Measurements from ENCODE around the gene CIAO3. TPM values are rescaled to one million over a fixed set of nuclear protein-coding genes. Genes with fewer than 3 reads are reported as not detected.

The CIAO3 gene
- total RNA-seq, 1 experiment from 2014 or later: 21.9 TPM

DNA sequence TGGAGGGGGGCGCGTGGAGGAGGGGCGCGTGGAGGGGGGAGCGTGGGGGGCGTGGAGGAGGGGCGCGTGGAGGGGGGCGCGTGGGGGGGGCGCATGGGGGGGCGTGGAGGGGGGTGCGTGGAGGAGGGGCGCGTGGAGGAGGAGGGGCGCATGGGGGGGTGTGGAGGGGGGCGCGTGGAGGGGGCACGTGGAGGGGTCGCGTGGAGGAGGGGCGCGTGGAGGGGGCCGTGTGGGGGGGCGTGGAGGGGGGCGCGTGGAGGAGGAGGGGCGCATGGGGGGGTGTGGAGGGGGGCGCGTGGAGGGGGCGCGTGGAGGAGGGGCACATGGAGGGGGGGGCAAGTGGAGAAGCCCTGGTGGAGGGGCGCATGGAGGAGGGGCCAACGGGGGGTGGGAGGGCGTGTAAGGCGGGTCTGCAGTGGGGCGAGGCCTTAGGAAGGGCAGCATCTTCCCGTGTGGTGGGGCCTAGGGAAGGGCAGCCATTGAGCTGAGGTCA, 27.0 kb upstream of the CIAO3 start:
- H3K27ac ChIP-seq (ENCODE audit: insufficient read length, low read depth, low read length): no peak overlapping the region
- peaks cover 5% of the 10 kb centered on the region for H3K27me3 Mint-ChIP-seq (ENCODE audit: low read depth)
- no peak overlapping the region for H4K5ac ChIP-seq (ENCODE audit: insufficient read length, low read depth, low read length)
- H3K79me1 ChIP-seq (ENCODE audit: insufficient read depth, low read depth, low read length, poor library complexity, severe bottlenecking): no peaks in the 10 kb centered on the region
- no peak overlapping the region for H3K56ac ChIP-seq (ENCODE audit: insufficient read length, low read depth, low read length)
- H2BK15ac ChIP-seq (ENCODE audit: low read depth, low read length): no peak overlapping the region
- no peak overlapping the region for H2BK20ac ChIP-seq (ENCODE audit: low read depth, low read length, poor library complexity, severe bottlenecking)
- no peak overlapping the region for H3K27ac Mint-ChIP-seq
- H2AFZ ChIP-seq (ENCODE audit: low read length): no peak overlapping the region
- no peak overlapping the region for H3K23ac ChIP-seq (ENCODE audit: insufficient read length, low read depth, low read length)
- H3K4me1 ChIP-seq (ENCODE audit: insufficient read depth, low read length): no peaks in the 10 kb centered on the region
- H3T11ph ChIP-seq (ENCODE audit: low read length): no peak overlapping the region
- no CpG with 5 or more reads among the region's 38 CpGs for WGBS (ENCODE audit: extremely low coverage, insufficient read length, low lambda C conversion rate)
- no peak overlapping the region for H3K14ac ChIP-seq (ENCODE audit: insufficient read depth, low read length)
- TF ChIP-seq, protein P1, sequence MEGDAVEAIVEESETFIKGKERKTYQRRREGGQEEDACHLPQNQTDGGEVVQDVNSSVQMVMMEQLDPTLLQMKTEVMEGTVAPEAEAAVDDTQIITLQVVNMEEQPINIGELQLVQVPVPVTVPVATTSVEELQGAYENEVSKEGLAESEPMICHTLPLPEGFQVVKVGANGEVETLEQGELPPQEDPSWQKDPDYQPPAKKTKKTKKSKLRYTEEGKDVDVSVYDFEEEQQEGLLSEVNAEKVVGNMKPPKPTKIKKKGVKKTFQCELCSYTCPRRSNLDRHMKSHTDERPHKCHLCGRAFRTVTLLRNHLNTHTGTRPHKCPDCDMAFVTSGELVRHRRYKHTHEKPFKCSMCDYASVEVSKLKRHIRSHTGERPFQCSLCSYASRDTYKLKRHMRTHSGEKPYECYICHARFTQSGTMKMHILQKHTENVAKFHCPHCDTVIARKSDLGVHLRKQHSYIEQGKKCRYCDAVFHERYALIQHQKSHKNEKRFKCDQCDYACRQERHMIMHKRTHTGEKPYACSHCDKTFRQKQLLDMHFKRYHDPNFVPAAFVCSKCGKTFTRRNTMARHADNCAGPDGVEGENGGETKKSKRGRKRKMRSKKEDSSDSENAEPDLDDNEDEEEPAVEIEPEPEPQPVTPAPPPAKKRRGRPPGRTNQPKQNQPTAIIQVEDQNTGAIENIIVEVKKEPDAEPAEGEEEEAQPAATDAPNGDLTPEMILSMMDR (conservative IDR thresholded peaks at IDR 0.05): no peak
- H3K9me3 ChIP-seq (ENCODE audit: control insufficient read depth, low read depth, low read length): no peaks in the 10 kb centered on the region
- no peak overlapping the region for H2AK5ac ChIP-seq (ENCODE audit: insufficient read length, low read length)
- H3K4me1 Mint-ChIP-seq: peaks cover 0 to 3% of the 10 kb centered on the region in 2 experiments; a peak in 1 of 4 replicates
- no peak overlapping the region for H4K91ac ChIP-seq (ENCODE audit: insufficient read length, low read depth, low read length)
- no peak overlapping the region for H3K4me3 Mint-ChIP-seq
- no peak overlapping the region for H3K18ac ChIP-seq (ENCODE audit: insufficient read length, low read depth, low read length)
- no peaks in the 10 kb centered on the region for H3K27me3 ChIP-seq (ENCODE audit: insufficient read depth, low read length)
- no peaks in the 10 kb centered on the region for H3K36me3 Mint-ChIP-seq (ENCODE audit: insufficient read depth in 1 of 3, low read depth in 3 of 3)
- H3K4ac ChIP-seq (ENCODE audit: low read depth, low read length): no peak overlapping the region
- no peaks in the 10 kb centered on the region for H3K79me2 ChIP-seq (ENCODE audit: insufficient read depth, low read length)
- no peak overlapping the region for H2BK120ac ChIP-seq (ENCODE audit: low read depth, low read length, poor library complexity, severe bottlenecking)
- no peak overlapping the region for H3K4me2 ChIP-seq (ENCODE audit: insufficient read depth, insufficient read length, low read length)
- no peak overlapping the region for H2BK12ac ChIP-seq (ENCODE audit: insufficient read length, low read depth, low read length)
- no peak overlapping the region for H3K9ac ChIP-seq (ENCODE audit: extremely low read depth, insufficient read length, low read length)
- H4K8ac ChIP-seq (replicated peaks; ENCODE audit: insufficient read length, low read depth, low read length): no peak overlapping the region
- H2BK5ac ChIP-seq (ENCODE audit: insufficient read length, low read length): no peak overlapping the region
- no peak for DNase-seq
- no peaks in the 10 kb centered on the region for H3K23me2 ChIP-seq (ENCODE audit: insufficient read length, low read depth, low read length, poor library complexity, severe bottlenecking)
- no peaks in the 10 kb centered on the region for H4K20me1 ChIP-seq (ENCODE audit: control insufficient read depth, insufficient read depth, insufficient read length)
- no peaks in the 10 kb centered on the region; a peak in 1 of 5 replicates for H3K9me3 Mint-ChIP-seq

Data from H9 (cell line).